HG03460 (cell line): ENCODE results near the gene MEGF6.

Experiments used
- ATAC-seq: cut with Tn5 transposase; IDR thresholded peaks from one replicate; pipeline ENCODE4 v1.9.1; 2021; ENCODE audit not compliant: unreplicated experiment

The MEGF6 gene

DNA sequence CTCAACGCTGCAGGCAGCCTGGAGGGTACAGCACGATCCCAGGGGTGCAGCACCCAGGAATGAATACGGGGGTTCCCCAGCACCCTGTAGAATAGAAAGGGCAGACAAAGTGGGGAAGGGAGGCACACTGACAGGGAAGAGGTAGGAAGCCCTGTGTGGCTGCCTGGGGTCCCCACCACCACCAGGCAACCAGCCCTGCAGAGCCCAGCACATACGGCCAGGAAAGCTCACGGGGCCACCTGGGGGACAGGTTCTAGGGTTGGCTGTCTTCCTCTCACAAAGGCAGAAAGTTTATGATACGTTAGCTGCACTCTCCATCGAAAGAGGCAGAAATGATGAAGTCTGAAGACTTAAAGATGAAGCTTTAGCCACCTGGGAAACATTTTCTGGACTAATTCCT is 104.4 kb downstream of the MEGF6 start:
- ATAC-seq: no peak

DNA sequence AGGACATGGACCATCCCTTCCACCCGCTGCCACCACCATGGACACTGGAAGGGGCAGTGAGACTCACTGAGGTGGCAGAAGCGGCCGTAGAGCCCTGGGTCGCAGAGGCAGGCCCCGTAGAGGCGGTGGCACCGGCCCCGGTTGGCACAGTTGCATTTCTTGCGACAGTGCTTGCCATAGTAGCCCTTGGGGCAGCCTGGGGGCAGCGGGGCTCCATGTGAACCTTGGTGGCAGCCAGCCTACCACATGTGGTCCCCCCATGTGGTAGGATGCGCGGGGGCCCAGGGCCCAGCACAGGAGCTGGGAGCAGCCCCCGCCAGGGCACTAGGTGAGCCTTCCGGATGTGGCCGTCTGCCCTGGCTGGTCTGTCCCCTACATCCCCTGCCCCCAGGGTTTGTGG is 105.3 kb downstream of the MEGF6 start:
- ATAC-seq: no peak

DNA sequence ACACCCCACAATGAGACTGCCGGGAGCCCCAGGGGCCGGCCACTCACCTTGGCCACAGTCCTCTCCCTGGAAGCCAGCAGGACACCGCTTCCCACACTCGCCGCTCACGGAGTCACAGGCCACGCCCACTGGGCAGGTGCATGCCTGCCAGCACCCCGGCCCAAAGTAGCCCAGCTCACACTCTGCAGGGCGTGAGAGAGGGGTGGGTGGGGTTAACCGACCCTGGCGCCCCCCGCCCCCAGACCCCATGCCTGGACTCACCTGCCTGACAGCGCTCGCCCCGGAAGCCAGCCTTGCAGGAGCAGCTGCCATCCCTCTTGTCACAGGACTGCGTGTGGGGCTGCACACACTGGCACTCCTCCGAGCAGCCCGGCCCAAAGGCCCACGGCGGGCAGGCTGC is 106.1 kb downstream of the MEGF6 start:
- no peak for ATAC-seq

DNA sequence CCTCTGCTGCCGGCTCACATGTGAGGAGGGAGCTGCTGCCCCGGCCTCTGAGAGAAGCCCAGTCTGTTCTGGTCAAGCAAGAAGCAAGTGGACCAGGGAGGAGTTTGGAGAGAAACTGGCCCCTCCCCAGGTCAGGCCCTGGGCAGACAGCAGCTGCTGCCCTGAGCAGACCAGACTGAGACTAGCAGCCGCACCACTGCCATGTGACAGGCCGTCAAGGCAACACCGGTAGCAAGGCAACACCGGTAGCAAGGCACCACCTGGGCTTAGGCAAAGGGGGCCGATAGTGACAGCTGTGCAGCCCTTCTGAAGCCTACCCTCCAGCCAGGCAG is 106.5 kb downstream of the MEGF6 start:
- no peak for ATAC-seq

DNA sequence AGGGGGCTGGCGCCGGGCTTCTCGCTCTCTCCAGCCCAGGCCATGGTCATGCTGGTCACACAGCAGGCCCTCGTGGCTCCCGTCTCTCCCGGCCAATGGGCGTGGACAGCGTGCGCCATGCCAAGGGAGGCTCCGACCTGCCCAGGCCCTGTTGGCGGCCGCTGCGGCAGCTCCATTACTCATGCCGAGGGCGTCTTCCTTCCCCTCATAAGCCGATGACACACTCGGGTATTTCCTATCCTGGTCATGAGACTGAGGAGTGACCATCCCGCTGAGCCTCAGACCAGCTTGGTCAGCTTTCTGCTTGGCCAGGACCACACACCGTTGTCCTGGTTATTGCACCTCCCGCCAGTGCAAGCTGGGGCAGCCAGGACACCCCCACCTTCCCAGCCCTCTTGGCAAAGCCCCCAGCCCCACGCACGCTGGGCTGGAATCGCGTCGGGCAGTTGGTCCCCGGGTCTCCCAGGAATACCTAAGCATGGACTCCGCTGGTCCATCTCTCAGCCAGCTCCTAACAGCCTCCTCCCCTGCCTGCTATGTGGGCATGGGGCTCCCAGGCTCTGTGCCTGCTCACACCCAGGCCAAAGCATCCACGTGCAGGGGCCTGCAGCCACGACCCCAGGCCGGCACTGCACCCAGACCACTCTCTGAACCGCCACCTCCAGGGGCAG is 107.0 kb downstream of the MEGF6 start:
- no peak for ATAC-seq

DNA sequence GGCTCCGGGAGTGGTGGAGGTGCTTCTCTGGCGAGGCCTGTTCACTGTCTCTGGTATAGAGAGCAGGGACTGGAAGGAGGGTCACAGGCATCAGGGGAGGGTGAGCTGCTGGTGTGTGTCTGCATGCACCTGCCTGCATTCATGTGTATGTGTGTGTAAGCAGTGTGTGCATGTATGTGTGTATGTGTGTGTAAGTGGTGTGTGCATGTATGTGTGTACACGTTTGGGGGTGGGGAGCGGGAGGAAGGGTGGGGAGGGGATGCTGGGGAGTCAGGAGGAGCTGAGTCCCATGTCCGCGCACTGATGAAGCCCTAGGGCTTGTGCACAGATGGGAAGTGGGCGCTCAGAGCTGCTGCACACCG is 107.8 kb downstream of the MEGF6 start:
- no peak for ATAC-seq

DNA sequence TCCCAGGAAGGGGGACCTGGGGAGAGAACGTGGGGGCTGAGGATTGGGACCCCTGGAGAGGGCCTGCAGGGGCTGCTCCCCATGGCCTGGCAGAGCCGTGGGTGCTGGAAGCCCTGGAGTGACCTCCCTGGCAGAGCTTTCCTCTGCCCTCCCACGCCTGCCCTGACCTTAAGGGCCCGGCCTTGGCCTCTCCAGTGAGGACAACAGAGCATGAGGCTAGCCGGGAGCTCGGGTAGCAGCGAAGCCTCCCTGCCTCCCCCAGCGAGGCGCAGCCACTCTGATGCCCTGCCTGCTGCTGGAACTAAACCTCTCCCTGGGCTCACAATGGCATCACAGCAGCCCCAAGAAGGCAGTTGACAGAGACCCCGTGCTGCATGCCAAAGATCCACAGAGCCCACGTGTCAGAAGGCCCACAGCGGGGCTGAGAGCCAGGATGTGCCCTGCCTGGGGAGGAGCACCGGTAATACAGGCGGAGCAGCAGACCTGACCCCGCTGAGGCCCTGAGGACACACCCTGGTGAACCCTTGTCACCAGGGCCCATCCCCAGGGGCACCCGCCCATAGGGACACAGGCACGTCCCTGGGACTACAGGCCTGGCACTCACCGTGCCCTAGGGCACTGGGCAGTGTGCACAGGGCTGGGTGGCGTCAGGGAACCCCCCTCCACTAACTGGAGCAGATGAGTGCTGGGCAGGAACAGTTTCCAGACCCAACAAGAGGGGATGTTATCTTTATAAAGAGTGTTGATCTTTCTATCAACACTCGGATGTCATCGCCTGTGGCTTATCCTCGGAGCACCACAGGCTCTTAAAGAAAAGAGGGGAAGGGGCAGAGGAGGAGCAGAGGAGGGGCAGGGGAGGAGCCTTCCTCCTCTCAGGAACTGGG is 108.4 kb downstream of the MEGF6 start:
- ATAC-seq: no peak

DNA sequence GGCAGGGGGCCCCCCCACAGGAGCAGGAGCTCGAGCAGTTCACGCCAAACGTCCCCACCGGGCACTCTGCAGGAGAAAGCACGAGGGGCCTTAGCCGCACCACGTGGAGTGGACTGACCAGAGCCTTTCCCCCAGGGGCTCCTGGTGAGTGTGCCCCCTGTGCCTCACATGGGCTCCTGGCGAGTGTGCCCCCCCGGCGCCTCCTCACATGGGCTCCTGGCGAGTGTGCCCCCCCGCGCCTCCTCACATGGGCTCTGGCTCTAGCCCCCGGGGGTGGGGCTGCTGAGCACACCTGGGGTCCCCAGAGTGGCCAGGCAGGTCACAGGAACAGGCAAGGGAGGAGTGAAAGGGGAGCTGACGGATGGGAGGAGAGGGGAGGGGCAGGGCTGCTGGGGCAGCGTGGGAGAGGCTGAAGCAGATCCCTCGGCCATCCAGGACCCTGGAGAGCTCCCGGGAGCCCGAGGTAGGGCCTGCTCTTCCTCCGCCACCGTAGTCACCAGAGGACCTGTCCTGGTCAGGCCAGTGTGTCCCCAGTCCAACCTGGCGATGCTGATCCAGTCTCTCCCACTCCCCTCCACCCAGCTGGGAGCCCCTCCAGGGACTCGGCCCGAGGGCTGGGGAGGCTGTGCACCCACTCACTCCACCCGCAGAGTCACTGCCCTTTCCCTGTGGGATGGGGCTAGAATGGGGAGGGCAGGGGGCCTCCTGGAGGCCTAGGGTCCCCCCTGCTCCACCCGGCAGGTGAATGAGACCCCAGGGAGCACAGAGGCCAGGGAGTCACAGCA is 109.3 kb downstream of the MEGF6 start:
- ATAC-seq: no peak

DNA sequence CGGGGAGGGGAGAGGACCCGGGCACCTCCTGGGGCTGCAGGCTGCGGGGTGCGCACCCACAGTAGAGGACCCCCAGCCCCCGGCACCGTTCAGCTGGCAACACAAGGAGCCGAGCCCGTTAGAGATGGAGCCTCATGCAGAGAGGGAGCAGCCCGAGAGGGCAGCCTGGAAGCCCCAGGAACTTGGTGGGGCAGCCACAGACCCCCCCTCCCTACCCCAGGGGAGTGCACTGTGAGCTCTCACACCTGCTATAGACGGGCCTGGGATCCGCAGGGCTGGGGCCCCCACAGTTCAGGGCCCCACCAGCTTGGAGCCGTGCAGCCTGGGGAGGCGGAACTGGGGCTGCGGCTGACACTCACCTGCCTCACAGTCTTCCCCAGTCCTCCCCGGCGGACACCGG is 109.9 kb downstream of the MEGF6 start:
- no peak for ATAC-seq

DNA sequence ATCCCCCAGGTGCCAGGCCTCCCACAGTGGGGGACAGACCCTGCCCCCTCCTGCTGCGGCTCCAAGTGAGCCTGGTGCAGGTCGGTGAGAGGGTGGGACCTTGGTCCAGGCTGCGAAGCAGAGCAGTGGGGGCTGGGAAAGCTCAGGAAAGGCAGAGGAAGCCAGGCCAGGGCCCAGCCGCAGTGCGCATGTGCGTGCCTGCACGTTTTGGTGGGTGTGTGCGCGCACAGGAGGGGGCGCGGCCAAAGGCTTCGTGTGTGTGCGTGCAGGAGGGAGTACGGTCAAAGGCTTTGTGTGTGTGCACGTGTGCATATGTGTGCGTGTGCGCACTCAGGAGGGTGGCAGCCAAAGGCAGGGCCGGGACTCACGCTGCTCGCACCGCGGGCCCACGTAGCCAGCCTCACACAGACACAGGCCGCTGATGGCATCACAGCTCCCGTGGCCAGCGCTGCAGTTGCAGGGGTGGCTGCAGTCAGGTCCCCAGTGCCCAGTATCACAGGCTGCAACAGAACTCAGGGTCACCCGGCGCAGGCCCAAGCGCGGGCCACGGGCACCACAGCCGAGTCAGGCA is 111.0 kb downstream of the MEGF6 start:
- ATAC-seq: no peak

DNA sequence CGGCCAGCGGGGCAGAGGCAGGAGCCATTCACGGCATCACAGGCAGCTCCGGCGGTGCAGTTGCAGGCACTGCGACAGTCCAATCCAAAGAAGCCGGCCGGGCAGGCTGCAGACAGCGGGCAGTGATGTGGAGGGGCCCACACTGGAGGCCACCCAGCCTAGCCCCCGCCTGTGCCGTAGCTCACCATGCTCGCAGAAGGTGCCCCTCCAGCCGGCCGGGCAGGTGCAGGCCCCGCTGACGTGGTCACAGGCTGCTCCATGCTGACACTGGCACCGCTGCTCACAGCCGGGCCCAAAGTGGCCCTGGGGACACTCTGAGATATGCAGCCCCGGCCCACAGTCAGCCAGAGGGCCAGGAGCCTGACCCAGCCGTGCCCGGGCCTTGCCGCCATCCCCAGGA is 111.7 kb downstream of the MEGF6 start:
- ATAC-seq: no peak

DNA sequence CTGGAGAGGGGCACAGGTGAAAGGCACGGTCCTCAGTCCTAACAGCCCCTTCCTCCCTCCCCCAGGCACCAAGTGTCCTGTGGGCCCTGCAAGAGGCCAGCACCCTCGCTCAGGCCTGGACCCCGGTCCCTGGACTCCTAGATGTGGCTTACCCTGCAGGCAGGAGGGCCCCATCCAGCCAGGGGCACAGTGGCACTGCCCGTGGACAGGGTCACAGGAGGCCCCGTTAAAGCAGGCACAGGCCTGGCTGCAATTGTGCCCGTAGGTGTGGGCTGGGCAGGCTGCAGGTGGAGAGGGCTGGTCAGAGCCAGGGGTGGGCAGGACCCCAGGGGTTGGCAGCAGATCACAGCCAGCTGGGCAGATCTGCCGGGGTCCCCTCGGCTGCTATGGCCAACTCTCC is 112.3 kb downstream of the MEGF6 start:
- ATAC-seq: no peak

DNA sequence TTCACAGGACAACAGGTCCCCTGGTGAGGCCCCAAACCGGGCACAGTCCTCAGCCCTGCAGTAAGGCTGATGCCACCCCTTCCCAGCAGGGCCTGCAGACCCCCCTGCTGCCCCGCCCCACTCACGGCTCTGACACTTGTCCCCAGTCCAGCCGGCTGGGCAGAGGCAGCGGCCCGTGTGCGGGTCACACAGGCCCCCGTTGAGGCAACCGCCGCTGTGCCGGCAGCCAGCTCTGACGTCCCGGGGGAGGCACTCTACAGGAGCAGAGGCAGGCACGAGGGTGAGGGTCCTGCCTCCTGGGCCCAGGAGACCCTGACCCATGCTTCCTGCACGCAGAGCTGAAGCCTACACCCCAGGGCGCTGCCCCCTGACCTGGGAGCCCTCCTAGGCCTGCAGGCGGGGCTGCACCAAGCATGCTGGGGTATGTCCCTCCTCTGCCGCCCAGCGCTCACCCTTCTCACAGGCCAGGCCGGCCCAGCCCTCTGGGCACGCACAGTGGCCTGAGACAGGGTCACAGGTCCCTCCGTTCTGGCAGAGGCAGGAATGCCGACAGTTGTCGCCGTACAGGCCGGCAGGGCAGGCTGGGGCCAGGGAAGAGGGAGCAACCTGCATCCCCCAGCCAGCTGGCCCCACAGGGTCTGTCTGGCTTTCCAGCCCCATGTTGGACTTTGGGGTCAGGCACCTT is 112.9 kb downstream of the MEGF6 start:
- ATAC-seq: no peak

DNA sequence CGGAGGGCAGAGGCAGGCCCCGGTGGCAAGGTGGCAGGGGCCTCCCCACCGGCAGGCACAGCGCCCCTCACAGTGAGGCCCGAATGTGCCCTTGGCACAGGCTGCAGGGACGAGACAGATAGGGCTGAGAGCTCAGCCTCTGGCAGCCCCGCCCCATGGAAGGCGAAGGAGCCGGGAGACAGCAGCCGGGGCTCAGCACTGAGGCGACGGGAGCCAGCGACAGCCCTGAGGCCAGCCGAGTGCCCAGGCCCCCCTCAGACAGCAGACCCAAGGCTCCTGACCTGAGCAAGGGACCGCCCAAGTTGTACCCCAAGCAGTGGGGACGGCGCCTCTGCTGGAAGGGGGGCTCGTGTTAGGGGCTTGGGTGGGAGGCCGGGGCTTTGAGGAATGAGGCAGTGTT is 113.8 kb downstream of the MEGF6 start:
- no peak for ATAC-seq

DNA sequence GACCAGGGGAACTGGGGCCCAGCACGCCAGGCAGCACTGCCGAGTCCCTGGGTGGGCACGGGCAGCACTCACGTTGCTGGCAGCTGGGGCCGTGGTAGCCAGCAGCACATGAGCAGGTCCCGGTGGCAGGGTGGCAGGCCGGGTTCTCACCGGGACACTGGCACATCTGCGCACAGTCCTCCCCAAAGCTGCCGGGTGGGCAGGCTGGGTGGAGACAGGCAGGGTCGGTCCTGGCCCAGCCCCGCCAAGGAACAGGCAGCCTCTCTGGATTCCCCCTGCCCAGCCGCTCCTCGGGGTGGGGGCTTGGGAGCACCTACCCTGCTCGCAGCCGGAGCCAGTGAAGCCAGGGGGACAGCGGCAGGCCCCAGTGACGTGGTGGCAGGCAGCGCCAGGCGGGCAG is 114.4 kb downstream of the MEGF6 start:
- no peak for ATAC-seq

DNA sequence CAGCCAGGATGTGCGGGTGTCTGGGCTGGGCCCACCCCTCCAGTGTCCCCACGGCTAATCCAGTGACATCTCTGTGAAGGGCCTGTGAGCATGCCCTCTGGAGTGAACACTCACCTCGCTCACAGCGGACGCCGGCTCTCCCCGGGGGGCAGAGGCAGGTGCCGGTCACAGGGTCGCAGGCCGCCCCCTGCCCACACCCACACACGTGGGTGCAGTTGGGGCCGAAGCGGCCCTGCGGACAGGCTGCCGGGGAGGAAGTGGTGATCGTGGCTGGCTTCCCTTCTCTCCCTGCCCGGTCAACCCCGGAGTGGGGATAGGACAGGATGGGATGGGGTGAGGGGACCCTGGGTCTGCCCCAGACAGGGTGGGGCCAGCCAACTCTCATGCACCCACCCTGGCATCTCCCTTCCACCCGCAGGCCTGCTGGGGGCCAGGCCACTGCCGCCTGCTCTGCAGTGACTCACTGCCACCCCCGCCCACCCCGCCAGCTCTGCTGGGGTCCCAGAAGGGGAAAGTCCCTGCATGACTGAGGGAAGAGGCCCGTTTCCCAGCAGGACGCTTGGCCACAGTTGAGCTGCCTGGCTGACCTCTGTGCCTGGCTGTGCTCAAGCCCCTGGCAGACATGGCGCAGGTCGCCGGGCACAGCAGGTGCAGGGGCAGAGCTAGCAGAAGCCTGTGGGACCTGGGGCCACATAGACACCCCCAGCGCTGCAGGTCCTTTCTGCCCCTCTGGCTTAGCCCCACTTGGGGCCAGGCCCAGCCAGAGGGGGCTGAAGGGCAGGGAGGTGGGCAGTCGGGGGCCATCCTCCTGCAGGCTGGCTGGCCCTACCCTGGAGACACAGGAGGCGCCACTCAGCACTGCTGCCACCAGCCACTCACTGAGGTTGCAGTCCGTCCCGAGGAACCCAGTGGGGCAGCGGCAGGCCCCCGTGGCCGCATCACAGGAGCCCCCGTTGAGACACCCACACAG is 115.2 kb downstream of the MEGF6 start:
- ATAC-seq: no peak

DNA sequence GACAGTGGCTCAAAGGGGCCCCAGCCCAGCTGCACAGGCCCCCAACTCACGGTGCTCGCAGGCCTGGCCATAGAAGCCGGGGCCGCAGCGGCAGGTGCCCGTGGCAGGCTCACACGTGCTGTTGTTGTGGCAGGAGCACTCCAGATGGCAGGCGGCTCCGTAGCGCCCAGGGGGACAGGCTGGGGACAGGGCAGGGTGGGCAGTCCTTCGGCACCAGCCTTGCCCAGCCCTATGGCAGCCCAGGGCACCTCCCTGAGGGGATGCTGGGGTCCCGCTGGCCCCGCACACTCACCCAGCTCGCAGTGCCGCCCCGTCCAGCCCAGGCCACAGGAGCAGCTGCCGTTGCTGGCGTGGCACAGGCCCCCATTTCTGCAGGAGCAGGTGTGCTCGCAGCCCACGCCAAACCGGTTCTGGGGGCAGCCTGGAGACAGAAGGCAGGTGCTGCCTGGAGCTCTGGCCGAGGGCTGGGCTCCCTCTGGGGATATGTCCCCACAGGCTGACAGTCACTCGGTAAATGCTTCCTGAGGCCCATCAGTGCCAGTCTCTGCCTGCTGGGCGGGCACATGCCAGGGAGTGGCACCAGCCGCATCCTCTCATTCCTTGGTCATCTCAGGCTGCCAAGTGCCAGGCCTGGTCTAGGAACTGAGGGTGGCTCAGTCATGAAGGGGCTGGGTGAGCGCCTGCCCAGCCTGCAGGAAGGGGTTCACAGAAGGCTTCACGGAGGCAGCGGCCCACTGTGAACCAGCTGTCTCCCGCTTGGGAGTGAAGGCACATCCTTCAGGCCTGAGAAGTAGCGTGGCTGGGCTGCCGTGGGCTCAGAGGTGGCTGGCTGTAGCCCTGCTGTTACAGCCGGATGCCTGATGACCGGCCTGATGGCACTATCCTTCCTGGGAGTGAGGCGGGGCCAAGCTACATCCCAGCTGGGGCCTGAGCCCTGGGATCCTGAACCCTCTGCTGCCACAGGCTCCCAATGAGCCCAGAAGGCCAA is 116.7 kb downstream of the MEGF6 start:
- no peak for ATAC-seq

DNA sequence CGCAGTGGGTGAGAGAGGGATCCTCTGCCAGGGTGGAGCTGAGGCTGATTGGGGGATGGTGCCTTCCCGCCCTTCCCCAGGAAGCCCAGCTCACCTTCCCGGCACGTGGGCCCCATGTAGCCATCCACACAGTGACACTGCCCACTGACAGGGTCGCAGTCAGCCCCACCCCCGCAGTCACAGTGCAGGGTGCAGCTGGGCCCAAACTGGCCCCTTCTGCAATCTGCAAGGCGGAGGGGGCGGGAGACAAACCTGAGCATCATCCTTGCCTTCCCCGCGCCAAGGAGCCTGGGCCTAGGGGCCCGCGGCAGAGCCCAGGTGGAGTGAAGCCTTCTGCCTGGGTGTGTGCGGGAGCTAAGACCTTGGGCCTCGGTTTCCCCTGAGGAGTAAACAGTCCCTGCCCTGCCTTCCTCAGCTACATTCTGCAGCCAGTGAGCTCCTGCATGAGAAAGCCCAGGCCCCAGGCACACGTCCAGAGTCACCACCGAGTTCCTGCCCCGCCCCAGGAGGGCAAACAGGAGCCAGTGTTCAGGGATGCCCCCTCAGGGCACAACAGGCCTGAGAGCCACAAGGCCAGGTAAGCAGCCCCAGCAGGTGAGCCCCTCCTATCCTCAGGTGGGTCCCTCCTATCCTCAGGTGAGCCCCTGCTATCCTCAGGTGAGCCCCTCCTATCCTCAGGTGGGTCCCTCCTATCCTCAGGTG is 118.6 kb downstream of the MEGF6 start:
- ATAC-seq: no peak
